Peyer's patch (tissue), 4 donors: Measurements from ENCODE around the gene RORC. TPM values are rescaled to one million over a fixed set of nuclear protein-coding genes. Genes with fewer than 3 reads are reported as not detected.
A peak's percentile ranks its signal among the peaks of the same experiment; 100 is the strongest.

Source experiments
- DNase-seq, 3 donors: peaks; one replicate each; pipeline ENCODE4 v3.0.0-alpha.2; 2017 to 2019
- H3K27ac ChIP-seq, 4 donors: fragments of 200-600 bp; sonication (generic); one replicate each; pipeline ENCODE4 v1.5.1; 2016 to 2019
- H3K27me3 ChIP-seq, 2 donors: fragments of 200-600 bp; sonication (generic); one replicate each; pipeline ENCODE4 v1.5.1; 2019
- H3K36me3 ChIP-seq, 3 donors: fragments of 200-600 bp; sonication (generic); one replicate each; pipeline ENCODE4 v1.5.1; 2016 to 2019
- H3K4me1 ChIP-seq, 4 donors: fragments of 200-600 bp; sonication (generic); one replicate each; pipeline ENCODE4 v1.5.1; 2016 to 2019
- H3K4me3 ChIP-seq, 4 donors: fragments of 200-600 bp; sonication (generic); 1 replicate in 3 of 4; 2 replicates in 1 of 4; pipeline ENCODE4 v1.5.1; 2016 to 2019; ENCODE audit warnings: mild to moderate bottlenecking in 1 of 4
- H3K9me3 ChIP-seq, 4 donors: fragments of 200-600 bp; sonication (generic); one replicate each; pipeline ENCODE4 v1.5.1; 2016 to 2019; ENCODE audit warnings: mild to moderate bottlenecking in 1 of 4
- CTCF ChIP-seq, 6 experiments: fragments of 450-650 bp in 4 of 6; fragments of 200-600 bp in 2 of 6; sonication (generic) in 1 of 6; IDR thresholded peaks; one replicate each; pipeline ENCODE4 v1.5.1; 2017 to 2019; ENCODE audit warnings: antibody characterized with exemption in 6 of 6, mild to moderate bottlenecking in 3 of 6, moderate library complexity in 1 of 6
- POLR2A ChIP-seq, 2 donors: fragments of 450-650 bp; IDR thresholded peaks; one replicate each; pipeline ENCODE4 v1.5.1; 2017; ENCODE audit warnings: antibody characterized with exemption in 2 of 2, mild to moderate bottlenecking in 2 of 2, moderate library complexity in 2 of 2
- total RNA-seq, 4 donors: library from RNA; depleted of rRNA; stranded (reverse); fragments of >200 nt; gene quantifications; one replicate each; pipeline ENCODE4 v1.1.0, GENCODE V29; 2016

Gene RORC
- total RNA-seq, 4 donors from 2014 or later, result 10.7 to 70.1 (median 46.0) TPM

DNA sequence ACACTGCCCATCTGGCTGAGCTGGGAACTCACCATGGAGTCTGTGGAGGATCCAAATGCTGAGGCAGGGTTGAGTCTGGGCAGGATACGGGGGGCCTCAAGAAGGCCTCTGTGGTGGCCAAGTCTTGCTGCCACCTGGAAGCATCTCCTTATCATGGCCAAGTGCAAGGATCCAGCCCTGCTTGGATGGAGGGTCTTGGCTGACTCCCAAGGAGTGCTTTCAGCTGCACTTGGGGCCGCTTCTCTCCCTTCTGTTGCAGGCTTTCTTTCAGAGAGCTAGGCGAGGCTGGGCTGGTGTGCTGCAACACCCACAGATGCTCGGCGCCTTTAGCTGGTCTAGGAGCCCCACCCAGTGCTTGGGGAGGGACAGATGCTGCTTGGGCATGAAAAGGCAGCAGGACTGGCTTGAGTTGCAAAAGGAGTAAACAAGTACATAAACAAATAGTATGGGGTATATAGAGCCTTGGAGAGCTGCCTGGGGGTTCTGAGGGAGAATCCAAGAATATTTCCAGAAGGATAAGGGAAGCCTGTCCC, 21.9 kb upstream of the RORC start, which contains the start of gene THEM5:
Gene THEM5, minus strand, starts transcription at position 302 of the 533 bp plus-strand sequence. Its CDS starts 147 bp downstream, at position 155.
- no peak for DNase-seq
- H3K4me1 ChIP-seq, result no peaks in the 10 kb centered on the region
- H3K9me3 ChIP-seq, result no peaks in the 10 kb centered on the region
- TF ChIP-seq POLR2A (IDR thresholded peaks at IDR 0.05) (no peak), CTCF (IDR thresholded peaks at IDR 0.05) (no peak)
- H3K36me3 ChIP-seq, result no peaks in the 10 kb centered on the region
- no peaks in the 10 kb centered on the region for H3K27me3 ChIP-seq
- no peak within 1 kb of the TSS for H3K27ac ChIP-seq
- no peak within 1 kb of the TSS for H3K4me3 ChIP-seq

- no peaks in the 10 kb centered on the region for H3K9me3 ChIP-seq
- no peaks in the 10 kb centered on the region for H3K4me1 ChIP-seq
- no peak overlapping the region for H3K4me3 ChIP-seq
- no peak for TF ChIP-seq CTCF (IDR thresholded peaks at IDR 0.05)
- TF ChIP-seq POLR2A (IDR thresholded peaks at IDR 0.05), result no peak
- H3K27me3 ChIP-seq, result no peaks in the 10 kb centered on the region
- no peak overlapping the region for H3K27ac ChIP-seq
- H3K36me3 ChIP-seq, result no peaks in the 10 kb centered on the region
- DNase-seq, result no peak
These were observed 21.1 kb upstream of the RORC start for GRCh38 chr1:151852733-151853132.

DNA sequence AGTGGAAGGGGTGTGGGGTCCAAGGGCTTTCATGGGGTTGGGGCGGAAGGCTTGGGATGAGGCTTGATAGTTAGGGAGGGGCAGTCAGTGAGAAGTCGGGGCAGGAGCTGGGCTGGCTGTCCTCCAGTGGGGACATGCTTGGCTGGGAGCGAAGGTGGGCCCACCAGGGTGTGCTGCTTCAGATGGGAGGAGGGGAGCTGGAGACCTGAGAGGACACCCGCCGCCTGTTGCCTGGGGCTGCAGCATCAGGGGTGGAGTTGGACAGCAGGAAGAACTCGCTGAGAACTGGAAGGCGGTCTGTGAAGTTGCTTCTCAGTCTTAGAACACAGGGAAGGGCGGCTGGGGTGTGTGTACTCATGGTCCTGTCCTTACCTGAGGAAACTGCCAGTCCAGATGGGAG, 20.3 kb upstream of the RORC start:
- DNase-seq, result no peak
- H3K4me1 ChIP-seq, result no peaks in the 10 kb centered on the region
- H3K4me3 ChIP-seq, result no peak overlapping the region
- no peaks in the 10 kb centered on the region for H3K36me3 ChIP-seq
- TF ChIP-seq CTCF (IDR thresholded peaks at IDR 0.05) (no peak), POLR2A (IDR thresholded peaks at IDR 0.05) (no peak)
- no peak overlapping the region for H3K27ac ChIP-seq
- H3K9me3 ChIP-seq, result no peaks in the 10 kb centered on the region
- H3K27me3 ChIP-seq, result no peaks in the 10 kb centered on the region

- TF ChIP-seq CTCF (IDR thresholded peaks at IDR 0.05), result no peak
- Histone ChIP-seq H3K36me3 (no peaks in the 10 kb centered on the region), H3K9me3 (no peaks in the 10 kb centered on the region), H3K27ac (no peak overlapping the region), H3K27me3 (no peaks in the 10 kb centered on the region), H3K4me1 (no peaks in the 10 kb centered on the region), H3K4me3 (no peak overlapping the region)
- peak in 1 of 3 donors; percentile 33 for DNase-seq
These were observed 18.3 kb upstream of the RORC start for GRCh38 chr1:151849871-151850270.

GRCh38 chr1:151849126-151849525, 17.5 kb upstream of the RORC start:
- Histone ChIP-seq H3K36me3 (no peaks in the 10 kb centered on the region), H3K4me1 (no peaks in the 10 kb centered on the region), H3K27ac (no peak overlapping the region), H3K4me3 (no peak overlapping the region), H3K27me3 (no peaks in the 10 kb centered on the region), H3K9me3 (no peaks in the 10 kb centered on the region)
- TF ChIP-seq POLR2A (IDR thresholded peaks at IDR 0.05) (no peak), CTCF (IDR thresholded peaks at IDR 0.05) (no peak)
- no peak for DNase-seq
